ENCODE data around the gene EXOSC5.
A peak's percentile ranks its signal among the peaks of the same experiment; 100 is the strongest.

Gene EXOSC5

DNA sequence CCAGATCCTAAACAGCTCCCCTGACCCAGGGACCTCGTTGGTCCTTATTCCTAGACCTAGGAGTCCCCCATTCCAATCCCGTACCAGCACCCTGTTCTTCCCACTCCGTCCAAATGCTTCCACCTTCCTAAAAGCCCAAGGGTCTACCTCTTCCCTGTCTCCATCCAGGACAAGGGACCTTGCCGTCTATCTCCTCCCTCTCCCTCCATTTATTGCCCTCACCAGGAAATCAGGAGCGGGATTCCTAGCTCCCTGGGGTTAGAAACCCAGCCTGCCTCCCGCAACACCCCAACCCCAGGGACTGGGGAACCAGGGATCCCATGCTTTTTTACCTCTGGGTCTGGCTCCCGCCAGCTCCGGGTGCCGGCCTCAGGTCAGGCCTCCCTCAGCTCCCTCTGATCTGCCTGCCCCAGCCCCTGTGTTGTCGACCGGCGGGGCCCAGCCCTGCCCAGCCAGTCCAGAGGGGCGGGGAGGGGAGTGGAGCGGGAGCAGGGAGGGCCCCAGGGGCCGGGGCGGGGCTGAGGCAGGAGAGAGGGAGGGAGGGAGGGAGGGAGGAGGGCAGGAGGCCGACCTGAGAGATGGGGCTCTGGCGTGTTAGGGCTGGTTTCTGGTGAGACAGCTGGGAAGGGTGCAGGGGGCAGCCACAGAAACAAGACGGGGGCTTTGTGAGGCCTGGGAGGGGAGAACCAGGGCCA is 29.9 kb upstream of the EXOSC5 start, which contains the start of gene B3GNT8:
Gene B3GNT8 (minus strand): TSS at position 423 of the 695 bp plus-strand sequence. CDS start 596 bp downstream, outside the sequence.
- peak in 1 of 2 donors; percentile 25 for DNase-seq (ENCODE audit: low read depth in 1 of 2, low spot score in 1 of 2)

DNA sequence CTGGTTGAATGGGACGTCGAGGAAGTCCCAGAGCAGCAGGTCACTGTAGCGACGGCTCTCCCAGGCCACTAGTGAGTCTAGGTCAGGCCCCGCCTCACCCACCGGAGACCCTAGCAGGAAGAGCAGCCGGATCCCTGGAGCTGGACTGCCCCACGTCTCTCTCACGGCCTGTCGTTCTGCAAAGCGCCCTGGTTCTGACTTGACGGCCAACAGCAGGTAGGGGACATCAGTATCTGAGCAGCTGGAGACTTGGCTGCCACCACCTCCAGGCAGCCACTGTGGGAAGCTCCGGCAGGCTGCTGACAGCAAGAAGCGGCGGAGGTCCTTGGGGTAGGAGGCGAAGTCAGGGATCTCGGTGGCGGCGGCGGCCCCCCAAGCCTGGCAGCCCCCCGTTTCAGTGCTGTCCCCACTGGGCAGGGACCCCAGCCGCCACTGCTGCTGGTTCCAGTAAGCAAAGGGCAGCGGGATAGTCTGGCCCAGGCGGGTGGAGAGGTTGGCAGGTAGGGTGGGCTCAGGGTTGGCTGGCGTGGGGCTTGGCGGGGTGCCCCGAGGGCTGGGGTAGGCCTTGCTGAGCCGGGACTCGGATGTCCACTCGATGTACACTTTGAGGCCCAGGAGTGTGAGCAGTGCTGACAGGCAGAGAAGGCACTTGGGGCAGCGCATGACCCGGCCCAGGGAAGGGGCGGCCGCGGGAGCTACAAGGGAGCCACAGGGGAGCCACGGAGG is 29.1 kb upstream of the EXOSC5 start:
- no peak for DNase-seq (ENCODE audit: low read depth in 1 of 2, low spot score in 1 of 2)

DNA sequence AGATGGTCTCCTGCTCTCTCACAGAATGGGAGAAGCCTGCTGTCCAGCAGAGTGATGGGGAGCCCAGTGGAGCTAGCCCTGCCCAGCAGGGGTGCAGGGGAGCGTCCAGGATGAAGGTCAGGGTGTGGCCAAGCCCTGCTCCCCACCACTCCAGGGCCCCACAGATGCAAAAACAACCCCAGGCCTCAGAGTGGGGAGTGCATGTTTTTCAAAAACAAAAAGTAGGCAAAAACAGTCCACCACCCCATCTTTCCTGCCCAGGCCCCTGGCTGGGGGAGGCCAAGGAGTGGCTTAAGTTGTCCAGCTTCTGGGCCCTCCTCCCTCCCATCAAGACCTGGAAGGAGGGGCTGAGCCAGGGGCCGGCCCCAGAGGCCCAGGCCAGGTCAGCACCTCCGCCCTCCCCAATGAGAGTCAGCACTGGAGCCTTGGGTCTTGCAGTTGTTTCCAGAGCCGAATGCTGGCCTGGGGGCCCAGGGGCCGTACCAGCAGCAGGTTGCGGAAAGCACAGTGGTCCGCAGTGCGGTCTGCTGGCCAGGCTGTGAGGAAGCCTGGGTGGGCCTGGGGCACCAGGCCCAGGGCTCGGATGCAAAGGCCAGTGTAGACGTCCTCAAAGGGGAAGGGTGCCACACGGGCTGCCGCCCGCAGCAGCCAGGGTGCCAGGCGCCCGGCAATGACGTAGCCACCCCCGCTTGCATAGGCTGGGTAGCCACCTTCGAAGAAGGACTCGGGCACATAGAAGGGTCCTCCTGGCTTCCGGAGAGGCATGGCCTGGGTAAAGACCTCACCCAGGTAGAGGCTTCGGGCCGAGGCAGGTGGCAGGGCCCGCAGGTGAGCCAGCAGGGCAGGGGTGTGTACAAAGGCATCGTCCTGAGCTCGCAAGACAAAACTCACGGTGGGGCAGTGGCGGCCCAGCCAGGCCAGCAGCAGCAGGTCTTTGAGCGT is 28.3 kb upstream of the EXOSC5 start:
- DNase-seq (ENCODE audit: low read depth in 1 of 2, low spot score in 1 of 2): no peak

DNA sequence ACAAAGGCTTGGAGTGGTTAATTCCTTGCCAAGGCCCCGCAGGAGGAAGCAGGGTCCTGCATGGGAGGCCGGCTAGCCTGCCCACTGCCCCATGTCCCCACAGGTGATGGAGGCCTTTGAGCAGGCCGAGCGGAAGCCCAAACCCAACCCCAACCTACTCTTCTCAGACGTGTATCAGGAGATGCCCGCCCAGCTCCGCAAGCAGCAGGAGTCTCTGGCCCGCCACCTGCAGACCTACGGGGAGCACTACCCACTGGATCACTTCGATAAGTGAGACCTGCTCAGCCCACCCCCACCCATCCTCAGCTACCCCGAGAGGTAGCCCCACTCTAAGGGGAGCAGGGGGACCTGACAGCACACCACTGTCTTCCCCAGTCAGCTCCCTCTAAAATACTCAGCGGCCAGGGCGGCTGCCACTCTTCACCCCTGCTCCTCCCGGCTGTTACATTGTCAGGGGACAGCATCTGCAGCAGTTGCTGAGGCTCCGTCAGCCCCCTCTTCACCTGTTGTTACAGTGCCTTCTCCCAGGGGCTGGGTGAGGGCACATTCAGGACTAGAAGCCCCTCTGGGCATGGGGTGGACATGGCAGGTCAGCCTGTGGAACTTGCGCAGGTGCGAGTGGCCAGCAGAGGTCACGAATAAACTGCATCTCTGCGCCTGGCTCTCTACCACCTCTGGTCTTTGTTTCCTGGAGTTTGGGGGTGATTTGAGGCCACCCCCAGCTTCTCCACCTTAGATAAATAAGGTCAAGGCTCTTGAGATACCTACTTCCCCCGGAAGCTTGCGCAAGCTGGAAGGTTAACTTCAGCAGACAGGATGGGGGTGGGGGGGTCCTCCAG is 27.4 kb upstream of the EXOSC5 start:
- DNase-seq (ENCODE audit: low read depth in 1 of 2, low spot score in 1 of 2): no peak

DNA sequence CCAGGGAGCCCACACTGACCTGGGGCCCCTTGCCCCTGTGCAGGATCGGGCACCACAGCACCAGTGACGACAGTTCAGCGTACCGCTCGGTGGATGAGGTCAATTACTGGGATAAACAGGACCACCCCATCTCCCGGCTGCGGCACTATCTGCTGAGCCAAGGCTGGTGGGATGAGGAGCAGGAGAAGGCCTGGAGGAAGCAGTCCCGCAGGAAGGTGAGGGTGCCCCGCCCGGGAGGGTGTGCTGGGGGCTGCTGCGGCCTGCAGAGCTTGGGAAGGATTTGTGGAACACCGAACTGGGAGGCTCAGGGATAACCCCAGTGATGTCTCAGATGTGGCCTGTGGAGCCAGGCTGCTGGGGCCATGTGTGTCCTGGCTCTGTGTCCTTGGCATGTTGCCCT is 25.8 kb upstream of the EXOSC5 start:
- no peak for DNase-seq (ENCODE audit: low read depth in 1 of 2, low spot score in 1 of 2)

DNA sequence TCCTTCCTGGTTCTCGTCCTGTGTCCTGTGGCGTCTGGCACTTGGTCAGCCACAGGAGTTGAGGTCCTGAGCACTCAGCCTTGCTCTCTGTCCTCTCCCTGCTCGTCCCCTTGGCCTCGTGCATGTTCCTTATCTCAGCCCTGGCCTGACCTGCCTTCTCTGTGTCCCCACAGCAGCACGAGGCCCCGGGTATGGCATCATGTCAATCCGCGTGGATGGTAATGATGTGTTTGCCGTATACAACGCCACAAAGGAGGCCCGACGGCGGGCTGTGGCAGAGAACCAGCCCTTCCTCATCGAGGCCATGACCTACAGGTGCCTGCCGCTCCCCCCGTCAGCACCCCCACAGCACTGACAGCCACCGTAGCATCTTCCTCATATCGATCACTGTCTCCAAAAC is 25.3 kb upstream of the EXOSC5 start:
- DNase-seq (ENCODE audit: low read depth in 1 of 2, low spot score in 1 of 2): no peak

DNA sequence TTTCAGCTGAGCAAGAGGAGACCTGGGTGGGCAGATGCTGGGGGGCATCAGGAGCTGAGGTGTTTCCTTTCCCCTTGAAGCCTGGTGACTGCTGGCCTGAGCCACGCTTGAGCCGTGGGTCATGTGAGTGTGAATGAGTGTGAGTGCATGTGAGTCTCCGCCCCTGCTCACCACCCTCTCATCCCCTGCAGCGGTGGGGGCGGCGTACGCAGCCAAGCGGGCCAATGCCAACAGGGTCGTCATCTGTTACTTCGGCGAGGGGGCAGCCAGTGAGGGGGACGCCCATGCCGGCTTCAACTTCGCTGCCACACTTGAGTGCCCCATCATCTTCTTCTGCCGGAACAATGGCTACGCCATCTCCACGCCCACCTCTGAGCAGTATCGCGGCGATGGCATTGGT is 24.8 kb upstream of the EXOSC5 start:
- no peak for DNase-seq (ENCODE audit: low read depth in 1 of 2, low spot score in 1 of 2)

DNA sequence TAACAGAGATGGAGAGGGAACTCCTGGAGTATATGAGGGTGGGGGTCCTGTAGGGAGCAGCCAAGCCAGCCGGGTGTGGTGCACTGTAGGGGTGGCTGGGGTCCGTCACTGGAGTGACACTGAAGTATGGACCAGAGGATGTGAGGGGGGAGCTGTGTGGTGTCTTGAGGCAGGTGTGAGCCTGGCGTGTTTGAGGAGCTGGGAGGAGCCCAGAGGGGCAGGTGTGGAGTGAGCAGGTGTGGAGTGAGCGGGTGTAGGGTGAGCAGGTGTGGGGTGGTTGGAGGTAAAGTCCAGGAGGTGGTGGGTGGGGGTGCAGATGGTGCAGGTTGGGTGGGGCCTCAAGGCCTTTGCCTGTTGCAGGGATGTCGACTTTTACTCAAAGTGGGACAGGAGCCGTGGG is 24.2 kb upstream of the EXOSC5 start:
- no peak for DNase-seq (ENCODE audit: low read depth in 1 of 2, low spot score in 1 of 2)

DNA sequence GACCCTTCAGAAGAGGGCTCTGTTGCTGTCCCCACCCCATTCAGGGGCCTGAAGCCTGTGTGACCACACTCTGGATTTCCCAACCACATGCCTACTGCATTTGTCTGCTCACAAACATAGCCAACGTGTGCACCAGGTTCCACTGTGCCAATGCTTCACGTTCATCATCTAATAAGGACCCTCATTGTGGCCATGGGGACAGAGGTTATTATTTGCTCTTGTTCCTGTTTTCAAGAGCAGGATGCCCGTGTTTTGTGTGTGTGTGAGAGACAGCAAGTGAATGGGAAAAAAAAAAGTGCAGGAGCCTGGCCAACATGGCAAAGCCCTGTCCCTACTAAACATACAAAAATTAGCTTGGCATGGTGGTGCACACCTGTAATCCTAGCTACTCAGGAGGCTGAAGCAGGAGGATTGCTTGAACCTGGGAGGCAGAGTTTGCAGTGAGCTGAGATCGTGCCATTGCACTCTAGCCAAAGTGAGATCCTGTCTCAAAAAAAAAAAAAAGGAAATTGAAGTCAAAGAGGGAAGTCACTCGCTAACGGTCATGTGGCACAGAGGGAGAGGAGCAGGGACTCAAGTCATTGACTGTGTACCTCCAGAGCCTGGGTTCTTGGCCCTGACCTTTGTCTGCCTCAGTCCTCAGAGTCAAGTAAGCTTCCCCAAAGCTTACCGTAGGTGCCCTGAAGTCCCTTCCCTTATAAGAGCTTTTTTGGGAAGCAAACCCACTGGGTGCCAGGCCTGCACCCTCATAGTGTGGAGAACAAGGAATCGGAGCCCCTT is 23.1 kb upstream of the EXOSC5 start:
- no peak for DNase-seq (ENCODE audit: low read depth in 1 of 2, low spot score in 1 of 2)

DNA sequence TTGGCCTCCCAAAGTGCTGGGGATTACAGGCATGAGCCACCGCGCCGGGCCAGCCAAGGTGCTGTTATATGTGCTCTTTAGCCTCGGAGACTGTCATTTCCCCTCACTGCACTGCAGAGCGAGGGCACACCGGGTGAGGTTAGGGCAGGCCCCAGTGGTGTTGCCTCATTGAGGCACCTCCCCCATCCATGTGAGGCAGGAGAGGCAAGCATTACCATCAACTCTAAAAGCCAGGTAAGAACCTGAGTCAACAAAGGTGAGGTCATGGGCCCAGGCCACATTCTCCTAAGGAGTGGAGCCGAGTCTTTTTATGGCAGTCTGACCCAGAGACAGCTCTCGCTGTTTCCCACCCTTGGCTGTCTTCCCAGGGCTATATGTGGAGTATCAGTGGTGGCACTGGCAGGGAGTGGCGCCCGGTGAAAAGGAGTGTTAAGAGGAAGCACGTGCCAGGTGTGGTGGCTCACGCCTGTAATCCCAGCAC is 19.1 kb upstream of the EXOSC5 start:
- no peak for DNase-seq (ENCODE audit: low read depth in 1 of 2, low spot score in 1 of 2)

DNA sequence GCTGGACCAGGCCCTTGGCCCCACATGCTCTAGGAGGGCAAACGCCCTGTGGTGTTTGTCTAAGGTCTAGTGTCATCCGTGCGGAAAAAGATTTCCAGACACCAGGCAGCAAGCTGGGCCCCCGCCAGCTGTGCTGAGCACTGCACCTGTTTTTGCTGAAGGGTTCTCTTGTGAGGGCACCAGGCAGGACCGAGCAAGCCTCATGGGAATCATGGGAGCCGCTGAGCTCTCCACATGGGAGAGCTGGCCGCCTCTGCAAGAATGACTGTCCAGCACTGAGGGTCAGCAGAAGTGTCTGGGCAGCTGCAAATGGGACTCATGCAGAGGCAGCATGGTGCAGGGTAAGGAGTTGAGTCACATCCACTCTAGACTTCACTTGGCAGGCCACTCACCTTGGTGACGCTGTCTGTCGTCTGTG is 18.0 kb upstream of the EXOSC5 start:
- DNase-seq (ENCODE audit: low read depth in 1 of 2, low spot score in 1 of 2): no peak

DNA sequence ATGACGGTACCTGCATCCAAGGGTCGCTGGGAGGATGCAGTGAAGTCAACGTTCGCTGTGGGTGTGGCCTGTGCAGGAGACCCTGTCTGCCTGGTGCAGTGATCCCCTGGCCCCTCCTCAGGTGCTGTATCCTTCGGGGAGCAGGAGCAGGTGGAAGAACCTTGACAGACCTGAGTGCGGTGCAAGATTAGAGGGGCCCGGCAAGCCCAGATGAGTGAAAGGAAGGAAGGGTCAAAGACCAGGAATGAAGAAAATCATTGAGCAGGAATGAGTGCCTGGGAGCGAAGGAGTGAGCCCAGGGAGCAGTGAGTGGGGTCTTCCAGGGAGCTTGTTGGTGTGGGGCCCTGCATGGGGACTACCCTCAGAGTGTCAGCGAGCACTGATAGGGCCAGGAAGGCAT is 17.3 kb upstream of the EXOSC5 start:
- DNase-seq (ENCODE audit: low read depth in 1 of 2, low spot score in 1 of 2): no peak

DNA sequence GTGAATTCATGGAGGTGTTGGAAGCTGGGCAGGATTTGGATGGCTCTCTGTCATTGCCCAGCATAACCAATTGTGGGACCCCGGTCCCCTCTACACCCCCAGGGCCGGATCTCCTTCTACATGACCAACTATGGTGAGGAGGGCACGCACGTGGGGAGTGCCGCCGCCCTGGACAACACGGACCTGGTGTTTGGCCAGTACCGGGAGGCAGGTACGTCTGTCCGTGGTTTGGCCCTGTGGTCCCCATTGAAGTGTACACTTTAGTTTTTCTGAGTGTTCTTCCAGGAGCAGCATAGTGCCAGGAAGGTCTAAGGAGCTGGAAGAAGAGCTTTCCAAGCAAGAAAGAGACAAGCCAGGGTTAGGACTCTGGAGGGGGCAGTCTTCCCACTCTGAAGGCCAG is 16.8 kb upstream of the EXOSC5 start:
- no peak for DNase-seq (ENCODE audit: low read depth in 1 of 2, low spot score in 1 of 2)

DNA sequence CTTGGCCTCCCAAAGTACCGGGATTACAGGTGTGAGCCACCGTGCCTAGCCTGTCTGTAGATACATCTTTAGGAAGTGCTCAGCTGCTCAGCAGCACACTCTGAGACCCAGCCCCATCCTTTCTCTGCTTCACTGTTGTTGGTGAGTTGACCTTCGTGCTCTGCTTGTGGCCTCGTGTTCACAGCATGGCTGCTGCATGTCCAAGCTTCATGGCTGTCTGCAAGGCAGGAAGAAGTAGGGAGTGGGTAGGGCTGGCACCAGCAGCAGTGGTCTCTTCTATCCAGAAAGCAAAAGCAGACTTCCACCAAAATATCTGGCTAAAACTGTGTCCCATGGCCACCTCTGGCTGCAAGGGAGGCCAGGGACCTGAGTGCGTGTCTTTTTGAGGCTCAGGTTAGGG is 15.8 kb upstream of the EXOSC5 start:
- no peak for DNase-seq (ENCODE audit: low read depth in 1 of 2, low spot score in 1 of 2)

DNA sequence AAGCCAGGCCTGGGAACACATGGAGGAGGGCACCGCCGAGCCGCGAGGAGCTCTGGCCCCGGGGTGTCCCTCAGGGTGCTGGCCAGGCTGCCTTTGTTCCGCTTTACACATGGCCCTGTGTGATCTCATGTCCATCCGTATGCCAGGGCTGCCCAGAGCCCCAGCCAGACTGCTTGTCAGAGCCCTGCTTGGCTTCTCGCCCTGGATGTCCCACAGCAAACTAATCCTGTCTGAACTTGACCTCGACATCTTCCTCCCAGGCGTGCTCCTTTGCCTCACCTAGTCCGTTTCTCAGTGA is 14.8 kb upstream of the EXOSC5 start:
- no peak for DNase-seq (ENCODE audit: low read depth in 1 of 2, low spot score in 1 of 2)

DNA sequence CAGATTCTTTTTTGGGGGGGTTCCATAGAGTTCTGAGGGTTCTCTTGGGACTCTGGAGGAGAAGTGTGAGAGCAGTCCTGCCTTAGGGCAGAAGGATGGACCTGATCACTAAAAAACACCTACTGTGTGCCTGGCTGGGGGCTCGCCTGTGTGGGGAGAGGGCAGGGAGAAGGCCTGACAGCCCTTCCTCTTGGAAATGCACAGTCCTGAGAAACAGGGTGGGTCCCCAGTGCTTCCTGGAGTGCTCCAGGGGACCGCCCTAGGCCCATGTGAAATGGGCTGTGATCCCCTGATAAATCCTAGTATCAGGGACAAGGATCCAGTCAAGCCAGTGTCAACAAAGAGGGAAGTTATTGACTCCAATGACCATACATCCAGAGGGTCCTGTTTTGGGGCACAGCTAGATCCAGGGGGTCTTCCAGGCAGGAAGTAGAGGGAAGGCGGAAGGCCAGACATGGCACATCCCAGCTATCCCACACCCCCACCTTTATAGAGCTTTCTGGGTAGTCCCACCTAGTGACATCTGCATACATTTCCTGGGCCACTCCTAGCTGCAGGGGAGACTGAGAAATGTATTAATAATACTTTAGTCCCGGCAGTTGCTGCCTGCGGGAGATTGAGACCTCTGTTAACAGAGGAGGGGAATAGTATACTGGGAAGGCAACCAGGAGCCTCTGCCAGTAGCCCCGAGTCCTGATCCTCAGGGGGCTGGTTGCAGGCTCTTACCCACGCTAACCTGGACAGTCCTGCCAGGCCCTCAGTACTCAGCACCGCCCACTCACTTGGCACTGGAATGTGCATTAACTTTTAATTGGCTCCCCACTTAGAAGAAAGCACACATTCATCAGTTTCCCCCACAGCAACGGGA is 14.2 kb upstream of the EXOSC5 start:
- no peak for DNase-seq (ENCODE audit: low read depth in 1 of 2, low spot score in 1 of 2)

DNA sequence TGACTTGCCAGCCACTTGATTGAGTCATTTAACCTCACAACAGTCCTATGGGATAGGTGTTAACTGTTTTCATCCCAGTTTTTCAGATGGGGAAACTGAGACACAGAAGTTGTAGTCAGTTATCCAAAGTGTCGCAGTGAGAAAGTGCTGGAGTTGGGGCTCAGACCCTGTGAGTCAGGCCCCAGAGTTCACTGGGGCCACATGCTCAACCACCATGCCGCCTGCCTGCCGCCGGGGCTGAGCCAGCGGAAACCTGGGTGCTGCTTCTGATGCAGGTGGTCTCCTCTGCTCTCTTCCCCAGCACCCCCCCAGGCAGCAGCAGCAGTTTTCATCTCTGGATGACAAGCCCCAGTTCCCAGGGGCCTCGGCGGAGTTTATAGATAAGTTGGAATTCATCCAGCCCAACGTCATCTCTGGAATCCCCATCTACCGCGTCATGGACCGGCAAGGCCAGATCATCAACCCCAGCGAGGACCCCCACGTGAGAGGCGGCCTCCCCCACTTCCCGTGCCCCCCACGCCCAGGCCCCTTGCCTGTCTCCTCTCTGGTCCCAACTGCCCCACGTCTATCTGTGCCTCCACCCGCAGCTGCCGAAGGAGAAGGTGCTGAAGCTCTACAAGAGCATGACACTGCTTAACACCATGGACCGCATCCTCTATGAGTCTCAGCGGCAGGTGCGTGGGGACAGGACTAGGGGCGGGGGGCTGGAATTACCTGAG is 13.3 kb upstream of the EXOSC5 start:
- DNase-seq (ENCODE audit: low read depth in 1 of 2, low spot score in 1 of 2): no peak

DNA sequence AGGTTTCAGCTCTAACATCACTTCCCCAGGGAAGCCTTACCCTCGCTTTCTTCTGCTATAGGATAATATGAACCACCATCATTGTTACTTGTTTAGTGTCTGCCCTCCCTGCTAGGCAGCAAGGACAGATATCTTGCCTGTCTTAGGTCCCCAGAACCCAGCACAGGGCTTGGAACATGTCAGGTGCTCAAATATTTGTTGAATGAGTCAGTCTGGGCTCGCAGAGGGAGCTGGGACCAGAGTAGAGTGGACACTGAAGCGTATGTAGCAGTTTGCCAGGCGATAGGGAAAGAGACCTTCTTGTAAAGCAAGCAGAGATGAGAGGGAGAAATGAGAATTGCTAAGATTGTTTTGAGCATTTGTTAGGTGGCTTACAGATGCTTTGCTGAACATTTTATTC is 12.1 kb upstream of the EXOSC5 start:
- no peak for DNase-seq (ENCODE audit: low read depth in 1 of 2, low spot score in 1 of 2)

Measured in activated T-helper 1 cell treated with anti-CD3 and anti-CD28 coated beads, Interleukin-2, amount 50 U/mL, for 16 hours (primary cell).